KMS-11 (cell line): Measurements from ENCODE around the gene IGSF10.

Source experiments
- H2AFZ ChIP-seq: fragments of 200-600 bp; sonication (generic); 2 replicates; pipeline ENCODE4 v1.6.1; 2016; ENCODE audit warnings: antibody characterized with exemption, mixed run types, low read depth
- H3K27ac ChIP-seq: fragments of 200-600 bp; sonication (generic); 2 replicates; pipeline ENCODE4 v1.6.1; 2016; ENCODE audit warnings: mild to moderate bottlenecking, mixed run types
- H3K27me3 ChIP-seq: fragments of 200-600 bp; sonication (generic); 2 replicates; pipeline ENCODE4 v1.6.1; 2017; ENCODE audit warnings: mild to moderate bottlenecking, low read depth, mixed run types, moderate library complexity; ENCODE audit not compliant: insufficient read depth
- H3K36me3 ChIP-seq: fragments of 200-600 bp; sonication (generic); 2 replicates; pipeline ENCODE4 v1.6.1; 2017; ENCODE audit warnings: mild to moderate bottlenecking, mixed run types; ENCODE audit not compliant: insufficient read depth
- H3K4me1 ChIP-seq: fragments of 200-600 bp; sonication (generic); 2 replicates; pipeline ENCODE4 v1.6.1; 2016; ENCODE audit warnings: mild to moderate bottlenecking, low read depth, mixed run types; ENCODE audit not compliant: poor library complexity, severe bottlenecking
- H3K4me2 ChIP-seq: fragments of 200-600 bp; sonication (generic); 2 replicates; pipeline ENCODE4 v1.7.0; 2016; ENCODE audit warnings: mild to moderate bottlenecking, mixed run types
- H3K4me3 ChIP-seq: fragments of 200-600 bp; sonication (generic); IDR thresholded peaks from 2 replicates; pipeline ENCODE4 v1.6.1; 2017; ENCODE audit warnings: low read depth, low read length, mixed read lengths; ENCODE audit not compliant: insufficient read depth
- H3K79me2 ChIP-seq: fragments of 200-600 bp; sonication (generic); 2 replicates; pipeline ENCODE4 v1.6.1; 2016; ENCODE audit warnings: low read depth, mixed run types; ENCODE audit not compliant: insufficient read depth
- H3K9ac ChIP-seq: fragments of 200-600 bp; sonication (generic); 2 replicates; pipeline ENCODE4 v1.6.1; 2016; ENCODE audit warnings: mild to moderate bottlenecking, mixed run types
- H4K20me1 ChIP-seq: fragments of 200-600 bp; sonication (generic); 2 replicates; pipeline ENCODE4 v1.6.1; 2016; ENCODE audit warnings: mild to moderate bottlenecking, mixed run types; ENCODE audit not compliant: insufficient read depth
- CTCF ChIP-seq: fragments of 200-600 bp; sonication (generic); conservative IDR thresholded peaks from 2 replicates; pipeline ENCODE4 v1.6.1; 2017; ENCODE audit warnings: low read depth, mild to moderate bottlenecking, antibody characterized with exemption, low read length, moderate library complexity, mixed read lengths

Gene IGSF10

GRCh38 chr3:151462991-151463390, 2.1 kb upstream of the IGSF10 start:
- no peaks in the 10 kb centered on the region for H3K36me3 ChIP-seq
- no peak for TF ChIP-seq CTCF
- no peaks in the 10 kb centered on the region for H3K27me3 ChIP-seq
- no peak overlapping the region for H2AFZ ChIP-seq
- H3K79me2 ChIP-seq = no peaks in the 10 kb centered on the region
- H4K20me1 ChIP-seq = no peaks in the 10 kb centered on the region
- no peaks in the 10 kb centered on the region for H3K4me1 ChIP-seq
- H3K4me3 ChIP-seq = no peak overlapping the region
- no peak overlapping the region for H3K27ac ChIP-seq
- H3K4me2 ChIP-seq = no peak overlapping the region
- H3K9ac ChIP-seq = no peak overlapping the region

GRCh38 chr3:151462278-151462780, 1.5 kb upstream of the IGSF10 start:
- Histone ChIP-seq H4K20me1 (no peaks in the 10 kb centered on the region), H3K9ac (no peak overlapping the region), H3K79me2 (no peaks in the 10 kb centered on the region), H3K27me3 (no peaks in the 10 kb centered on the region), H3K4me2 (no peak overlapping the region), H3K4me3 (no peak overlapping the region), H2AFZ (no peak overlapping the region), H3K4me1 (no peaks in the 10 kb centered on the region), H3K27ac (no peak overlapping the region), H3K36me3 (no peaks in the 10 kb centered on the region)
- no peak for TF ChIP-seq CTCF

GRCh38 chr3:151460228-151460627, 633 bp downstream of the IGSF10 start:
- H3K4me1 ChIP-seq = no peaks in the 10 kb centered on the region
- TF ChIP-seq CTCF = no peak
- H4K20me1 ChIP-seq = no peaks in the 10 kb centered on the region
- H3K27me3 ChIP-seq = no peaks in the 10 kb centered on the region
- no peaks in the 10 kb centered on the region for H3K36me3 ChIP-seq
- no peak overlapping the region for H3K4me3 ChIP-seq
- no peak overlapping the region for H3K27ac ChIP-seq
- H2AFZ ChIP-seq = no peak overlapping the region
- no peak overlapping the region for H3K4me2 ChIP-seq
- H3K9ac ChIP-seq = no peak overlapping the region
- no peaks in the 10 kb centered on the region for H3K79me2 ChIP-seq

GRCh38 chr3:151459358-151459757, 1.5 kb downstream of the IGSF10 start:
- Histone ChIP-seq H3K4me1 (no peaks in the 10 kb centered on the region), H3K27me3 (no peaks in the 10 kb centered on the region), H3K36me3 (no peaks in the 10 kb centered on the region), H4K20me1 (no peaks in the 10 kb centered on the region), H3K9ac (no peak overlapping the region), H2AFZ (no peak overlapping the region), H3K79me2 (no peaks in the 10 kb centered on the region), H3K4me3 (no peak overlapping the region), H3K27ac (no peak overlapping the region), H3K4me2 (no peak overlapping the region)
- no peak for TF ChIP-seq CTCF
